GM19351 (cell line): Measurements from ENCODE around the gene ATG2B.
"Not testable (repeated sequence)": the region's sequence is repeated elsewhere in the genome, so short reads cannot be mapped to it uniquely, and the experiment has no call there.

Source experiments
- ATAC-seq: cut with Tn5 transposase; IDR thresholded peaks from one replicate; pipeline ENCODE4 v1.9.1; 2021; ENCODE audit warnings: mild to moderate bottlenecking, moderate library complexity; ENCODE audit not compliant: unreplicated experiment

ATG2B gene

DNA sequence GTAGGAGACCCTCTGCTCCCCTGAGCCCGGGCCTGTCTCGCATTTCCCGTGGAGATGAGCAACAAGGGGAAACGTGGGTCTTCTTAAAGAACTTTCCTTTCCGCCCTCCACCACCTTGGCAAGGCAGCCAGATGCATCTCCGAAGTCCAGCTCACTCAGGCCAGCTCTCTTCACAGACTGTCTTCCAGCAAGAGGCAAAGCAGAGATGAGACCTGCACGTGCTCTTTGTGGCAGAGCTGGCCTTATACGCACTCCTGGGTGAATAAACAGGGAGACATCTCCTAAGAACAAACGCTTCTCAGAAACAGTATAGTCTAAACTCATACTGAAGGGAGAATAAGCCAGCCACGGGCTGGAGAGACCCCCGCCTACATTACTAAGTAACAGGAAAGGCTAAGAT lies 108.5 kb downstream of the ATG2B start:
- no peak for ATAC-seq

GRCh38 chr14:96252999-96253539 lies 110.1 kb downstream of the ATG2B start:
- ATAC-seq, result no peak

DNA sequence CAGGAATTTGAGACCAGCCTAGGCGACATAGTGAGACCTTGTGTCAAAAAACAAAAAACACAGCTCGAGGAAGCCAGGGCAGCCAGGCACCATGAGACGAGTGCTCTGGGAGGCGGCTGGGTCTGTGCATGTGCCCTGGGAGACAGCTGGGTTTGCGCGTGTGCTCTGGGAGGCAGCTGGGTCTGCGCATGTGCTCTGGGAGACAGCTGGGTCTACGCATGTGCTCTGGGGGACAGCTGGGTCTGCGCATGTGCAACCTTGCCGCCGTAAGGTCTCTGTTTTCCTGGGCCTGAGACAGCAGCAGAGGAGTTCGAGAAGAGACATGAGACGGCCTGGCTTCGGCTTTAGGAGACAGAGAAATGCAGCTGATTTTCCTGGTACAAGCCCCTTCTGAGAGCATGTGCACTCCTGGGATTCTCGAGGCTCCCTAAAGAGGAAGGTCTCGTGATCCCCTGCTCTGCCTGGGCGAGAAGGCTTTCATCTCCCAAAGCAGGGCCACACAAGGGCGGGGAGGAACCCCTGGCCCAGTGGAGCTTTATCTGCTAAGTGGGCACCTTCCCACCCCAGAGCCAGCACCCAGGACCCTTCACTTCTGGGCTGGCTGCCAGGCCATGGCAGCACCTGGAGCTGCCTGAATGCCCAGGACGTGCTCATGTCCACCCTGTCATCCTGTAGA lies 110.7 kb downstream of the ATG2B start:
- no peak for ATAC-seq

- no peak for ATAC-seq
Measured at GRCh38 chr14:96251656-96252155, 111.4 kb downstream of the ATG2B start.

DNA sequence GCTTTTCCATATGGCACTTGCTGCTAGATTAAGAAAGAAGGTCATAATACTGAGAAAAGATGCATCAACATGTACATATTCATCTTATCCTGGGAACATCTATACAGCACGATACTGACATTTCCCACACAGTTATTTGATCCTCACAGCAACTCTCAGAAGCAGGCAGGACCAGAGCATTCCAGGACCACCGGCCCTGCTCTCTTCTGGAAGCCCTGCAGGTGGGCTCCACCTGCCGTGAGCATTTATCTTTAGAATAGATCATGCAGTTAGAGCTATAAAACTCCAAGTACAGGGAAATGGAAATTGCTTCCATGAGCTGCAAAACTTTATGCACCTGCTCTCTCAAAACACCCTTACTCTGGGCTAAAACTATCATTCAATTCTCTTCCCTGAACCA lies 112.7 kb downstream of the ATG2B start:
- no peak for ATAC-seq

- ATAC-seq, result no peak
Measured at GRCh38 chr14:96249029-96249428, 114.1 kb downstream of the ATG2B start.

DNA sequence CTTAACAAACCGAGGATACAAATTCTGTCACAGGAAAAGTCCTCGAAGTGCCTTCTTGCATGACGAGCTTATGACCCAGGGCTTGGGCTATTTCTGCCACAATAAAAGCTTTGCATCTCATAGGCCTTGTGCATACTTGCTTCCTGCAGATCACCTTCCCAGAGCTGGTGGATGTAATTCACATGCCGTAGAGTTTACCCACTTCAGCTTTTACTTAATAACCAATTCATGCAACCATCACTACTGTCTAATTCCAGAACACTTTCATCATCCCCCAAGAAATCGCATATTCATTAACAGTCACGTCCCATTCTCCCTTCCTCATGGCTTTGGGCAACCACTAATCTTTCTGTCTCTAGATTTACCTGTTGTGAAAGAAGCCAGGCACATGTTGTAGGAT lies 116.1 kb downstream of the ATG2B start:
- ATAC-seq, result no peak

DNA sequence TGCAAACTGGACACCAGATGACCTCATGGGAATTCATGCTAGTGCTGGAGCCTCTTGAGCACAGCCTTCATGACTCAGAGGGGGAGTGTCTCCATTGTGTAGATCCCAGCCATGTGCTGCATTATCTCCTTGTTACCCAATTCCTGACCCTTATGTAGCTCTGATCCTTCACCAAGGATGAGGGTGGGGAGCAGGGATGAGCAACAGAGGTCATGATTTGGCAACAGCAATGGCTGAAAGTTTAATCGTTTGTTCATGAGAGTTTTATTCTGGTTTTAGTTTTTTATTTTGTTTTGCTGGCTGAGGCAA lies 116.6 kb downstream of the ATG2B start:
- ATAC-seq, result no peak

DNA sequence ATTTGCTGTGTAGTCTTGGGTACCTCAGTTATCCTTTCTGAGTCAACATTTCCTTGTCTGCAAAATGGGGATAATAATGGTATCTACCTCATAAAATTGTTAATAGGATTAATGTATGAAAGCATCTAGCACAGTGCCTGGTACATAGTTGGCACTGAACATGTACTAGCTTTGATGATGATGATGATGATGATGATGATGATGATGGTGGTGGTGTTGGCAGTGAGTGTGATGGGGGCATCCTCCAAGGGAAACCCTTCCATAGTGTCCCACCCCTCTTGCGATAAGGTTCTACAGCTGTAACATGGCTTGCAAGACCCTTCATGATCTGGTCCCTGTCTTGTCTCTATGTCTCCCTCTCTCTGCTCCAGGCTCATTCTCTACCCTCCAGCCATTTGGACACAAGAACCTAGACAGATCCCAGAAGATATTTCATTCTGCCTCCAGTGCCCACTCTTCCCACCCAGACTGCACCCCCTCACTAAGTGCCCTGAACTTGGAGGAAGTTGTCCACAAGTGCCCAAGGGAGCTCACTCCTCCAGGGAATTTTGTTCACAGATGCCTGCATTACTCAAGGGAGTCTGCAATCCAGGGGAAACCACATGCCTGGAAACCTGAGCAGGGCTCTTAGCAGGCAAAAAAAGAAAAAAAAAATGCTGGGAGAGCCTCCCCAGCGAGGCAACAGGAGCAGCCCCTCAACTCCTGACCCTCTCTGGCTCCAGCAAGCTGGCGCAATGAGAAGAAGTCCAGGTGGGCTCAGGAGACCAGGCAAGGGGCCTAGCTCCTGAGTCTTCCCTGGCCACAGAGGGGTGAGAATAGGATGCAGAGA lies 117.2 kb downstream of the ATG2B start:
- no peak for ATAC-seq

- not testable (repeated sequence) for ATAC-seq
Measured at GRCh38 chr14:96245074-96245473, 118.1 kb downstream of the ATG2B start.

- ATAC-seq, result no peak
Measured at GRCh38 chr14:96243785-96244184, 119.4 kb downstream of the ATG2B start.

GRCh38 chr14:96242126-96242525 lies 121.0 kb downstream of the ATG2B start:
- no peak for ATAC-seq

DNA sequence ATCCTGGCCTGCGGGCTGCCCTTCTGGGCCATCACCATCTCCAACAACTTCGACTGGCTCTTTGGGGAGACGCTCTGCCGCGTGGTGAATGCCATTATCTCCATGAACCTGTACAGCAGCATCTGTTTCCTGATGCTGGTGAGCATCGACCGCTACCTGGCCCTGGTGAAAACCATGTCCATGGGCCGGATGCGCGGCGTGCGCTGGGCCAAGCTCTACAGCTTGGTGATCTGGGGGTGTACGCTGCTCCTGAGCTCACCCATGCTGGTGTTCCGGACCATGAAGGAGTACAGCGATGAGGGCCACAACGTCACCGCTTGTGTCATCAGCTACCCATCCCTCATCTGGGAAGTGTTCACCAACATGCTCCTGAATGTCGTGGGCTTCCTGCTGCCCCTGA lies 122.5 kb downstream of the ATG2B start:
- no peak for ATAC-seq

DNA sequence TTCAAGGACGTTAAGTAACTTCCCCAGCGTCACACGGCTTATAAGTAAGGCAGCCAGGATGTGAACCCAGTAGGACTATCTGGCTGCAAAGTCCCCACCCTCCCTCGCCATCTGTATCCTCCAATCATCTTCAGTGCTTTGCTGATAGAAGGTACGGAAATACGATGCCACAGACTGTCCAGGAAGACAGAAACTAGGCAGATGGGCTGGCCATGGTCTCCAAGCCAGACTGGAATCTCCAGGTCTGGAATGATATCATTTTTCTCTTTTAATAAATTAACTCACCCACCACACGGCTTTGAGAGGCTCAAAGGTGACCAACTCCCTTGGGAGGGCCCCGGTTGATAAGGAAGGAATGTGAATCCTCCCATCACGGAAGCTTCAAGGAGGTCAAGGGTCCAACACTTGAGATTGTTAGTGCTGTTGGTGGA lies 123.4 kb downstream of the ATG2B start:
- no peak for ATAC-seq

DNA sequence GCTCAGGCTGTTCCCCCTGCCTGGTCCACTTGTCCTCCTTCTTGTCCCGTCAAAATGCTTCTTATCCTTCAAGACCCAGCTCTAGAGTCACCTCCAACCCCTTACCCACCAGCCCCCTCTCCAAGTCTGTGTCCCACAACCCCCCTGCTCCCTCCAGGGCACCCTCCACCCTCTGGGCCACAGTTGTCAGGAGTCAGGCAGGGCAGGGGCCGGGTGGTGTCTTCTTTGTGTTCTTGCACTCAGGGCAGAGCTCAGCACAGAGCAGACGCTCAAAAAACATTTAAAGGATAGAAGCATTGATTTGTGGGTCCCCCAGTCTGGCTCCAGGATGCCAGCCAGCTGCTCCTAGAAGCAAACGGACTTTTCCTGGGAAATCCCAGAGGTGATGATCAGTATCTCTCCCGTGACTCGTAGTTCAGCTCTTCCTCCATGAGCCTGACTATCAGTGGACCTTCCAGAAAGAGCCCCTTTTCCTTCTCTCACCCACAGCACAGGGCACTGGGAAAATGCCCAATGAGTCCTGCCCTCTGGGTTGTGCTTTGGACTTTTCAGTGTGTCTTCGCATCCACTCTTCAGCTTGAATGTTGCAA lies 124.4 kb downstream of the ATG2B start:
- ATAC-seq, result no peak

DNA sequence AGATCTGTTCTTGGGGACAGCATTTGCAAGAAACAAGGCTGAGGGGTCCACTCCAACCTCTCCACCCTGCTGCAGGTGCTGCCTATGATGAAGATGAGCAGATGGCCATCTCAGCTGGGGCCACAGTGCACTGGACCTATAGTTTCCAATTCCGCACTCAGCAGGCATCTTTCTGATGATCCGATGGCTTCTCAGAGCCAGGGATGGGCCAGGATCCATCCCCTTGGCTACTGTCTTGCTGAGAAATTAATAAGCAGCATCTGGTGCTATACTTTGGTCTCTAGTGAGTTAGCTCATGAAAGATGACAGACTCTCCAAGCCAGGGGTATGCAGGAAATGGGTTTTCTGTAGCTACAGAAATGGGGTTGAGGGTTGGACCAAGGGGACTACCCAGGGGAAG lies 125.5 kb downstream of the ATG2B start:
- ATAC-seq, result no peak

DNA sequence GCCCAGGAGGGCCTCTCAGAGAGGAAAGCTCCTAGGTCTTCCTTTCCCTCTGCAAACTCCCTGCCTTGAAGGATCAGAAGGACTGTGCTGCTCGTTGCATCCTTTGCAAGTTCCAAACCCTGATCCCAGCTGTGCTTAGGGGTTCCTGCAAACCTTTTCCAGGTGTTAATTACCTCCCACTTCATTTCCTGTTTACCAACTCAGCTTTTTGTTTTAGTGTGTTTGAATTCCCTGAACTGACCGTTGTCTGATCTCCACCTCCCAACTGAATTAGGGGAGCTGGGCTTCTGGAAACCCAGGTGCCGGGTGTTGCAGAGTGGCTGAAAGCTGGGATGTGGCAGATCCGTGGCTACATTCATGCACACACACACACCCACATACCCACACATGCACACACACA lies 127.7 kb downstream of the ATG2B start:
- ATAC-seq, result no peak

- no peak for ATAC-seq
Measured at GRCh38 chr14:96233661-96234060, 129.5 kb downstream of the ATG2B start.

- ATAC-seq, result no peak
Measured at GRCh38 chr14:96232506-96232905, 130.6 kb downstream of the ATG2B start.

- no peak for ATAC-seq
Measured at GRCh38 chr14:96231526-96232130, 131.5 kb downstream of the ATG2B start.

- no peak for ATAC-seq
Measured at GRCh38 chr14:96231056-96231455, 132.1 kb downstream of the ATG2B start.
